Measurements from ENCODE around the gene SPINK1.
A peak's percentile ranks its signal among the peaks of the same experiment; 100 is the strongest.
"Not testable (repeated sequence)": the region's sequence is repeated elsewhere in the genome, so short reads cannot be mapped to it uniquely, and the experiment has no call there.

SPINK1 gene

DNA sequence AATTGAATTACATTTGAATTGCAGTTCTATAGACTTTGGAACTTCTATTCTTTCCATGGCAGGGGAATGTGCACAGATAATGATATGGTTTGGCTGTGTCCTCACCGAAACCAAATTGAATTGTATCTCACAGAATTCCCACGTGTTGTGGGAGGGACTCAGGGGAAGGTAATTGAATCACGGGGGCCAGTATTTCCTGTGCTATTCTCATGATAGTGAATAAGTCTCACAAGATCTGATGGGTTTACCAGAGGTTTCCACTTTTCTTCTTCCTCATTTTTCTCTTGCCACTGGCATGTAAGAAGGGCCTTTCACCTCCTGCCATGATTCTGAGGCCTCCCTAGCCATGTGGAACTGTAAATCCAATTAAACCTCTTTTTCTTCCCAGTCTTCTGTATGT lies 28.3 kb downstream of the SPINK1 start:
- not testable (repeated sequence) for DNase-seq

DNA sequence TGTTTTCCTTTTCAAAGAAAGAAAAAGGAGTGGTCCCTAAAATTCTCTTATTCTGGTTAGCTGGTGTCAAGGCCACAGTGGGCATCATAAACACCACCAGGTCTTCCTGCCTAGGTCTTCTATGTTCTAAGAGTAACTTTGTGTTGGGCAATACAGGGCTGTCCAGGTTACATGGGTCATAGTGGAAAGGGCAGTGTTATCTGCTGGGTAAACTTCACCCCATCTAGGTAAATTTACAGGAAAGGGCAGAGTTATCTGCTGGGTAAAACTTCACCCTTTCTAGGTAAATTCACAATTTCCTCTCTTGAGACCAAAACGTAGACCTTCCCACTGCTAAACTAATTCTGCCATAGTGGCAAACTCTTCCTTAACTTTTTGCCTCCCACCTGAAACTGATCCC lies 30.0 kb downstream of the SPINK1 start:
- DNase-seq = no peak

DNA sequence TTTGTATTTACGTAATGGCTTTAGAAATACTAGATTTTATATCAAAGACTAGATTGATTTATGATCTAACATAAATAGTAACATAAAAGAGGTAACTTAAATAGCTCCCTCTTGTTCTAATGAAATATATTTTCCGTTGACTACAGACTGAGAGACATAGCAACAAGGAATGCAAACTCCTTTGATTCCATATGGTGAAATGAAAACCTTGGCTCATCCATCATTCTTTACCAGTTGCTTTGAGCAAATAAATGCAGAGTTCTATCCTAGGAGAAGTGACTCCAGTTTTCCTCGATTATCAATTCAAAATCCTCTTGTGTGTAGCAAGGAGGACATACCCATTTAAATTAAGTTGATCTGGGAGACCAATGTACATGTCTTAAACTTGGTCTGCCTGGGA lies 31.0 kb downstream of the SPINK1 start:
- DNase-seq = no peak

DNA sequence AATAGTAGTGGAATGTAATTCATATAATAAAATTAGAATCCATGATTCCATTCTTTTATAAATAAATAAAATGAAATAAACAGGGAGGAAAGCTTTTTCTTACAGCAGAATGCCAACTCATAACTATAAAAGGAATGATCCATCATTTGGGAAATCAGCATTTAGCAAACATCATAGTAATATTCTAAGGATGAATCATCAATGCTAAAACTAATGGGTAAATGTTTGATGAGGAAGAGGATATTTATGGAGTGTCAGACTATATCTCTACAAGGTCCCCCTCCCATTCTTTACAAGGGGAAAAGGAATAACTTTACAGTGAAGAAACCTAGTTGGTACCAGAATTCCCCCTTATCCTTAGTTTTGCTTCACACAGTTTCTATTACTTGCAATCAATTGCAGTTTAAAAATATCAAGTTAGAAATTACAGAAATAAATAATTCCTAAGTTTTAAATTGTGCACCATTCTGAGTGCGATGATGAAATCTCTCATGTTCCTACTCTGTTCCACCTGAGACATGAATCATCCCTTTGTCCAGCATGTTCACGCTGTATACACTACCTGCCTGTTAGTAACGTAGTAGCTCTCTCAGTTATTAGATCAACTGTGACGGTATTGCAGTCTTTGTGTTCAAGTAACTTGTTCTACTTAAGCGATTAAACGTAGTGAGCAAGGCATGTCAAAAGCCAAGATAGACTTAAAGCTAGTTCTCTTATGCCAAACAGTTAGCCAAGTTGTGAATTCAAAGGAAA lies 34.7 kb downstream of the SPINK1 start:
- no peak for DNase-seq

DNA sequence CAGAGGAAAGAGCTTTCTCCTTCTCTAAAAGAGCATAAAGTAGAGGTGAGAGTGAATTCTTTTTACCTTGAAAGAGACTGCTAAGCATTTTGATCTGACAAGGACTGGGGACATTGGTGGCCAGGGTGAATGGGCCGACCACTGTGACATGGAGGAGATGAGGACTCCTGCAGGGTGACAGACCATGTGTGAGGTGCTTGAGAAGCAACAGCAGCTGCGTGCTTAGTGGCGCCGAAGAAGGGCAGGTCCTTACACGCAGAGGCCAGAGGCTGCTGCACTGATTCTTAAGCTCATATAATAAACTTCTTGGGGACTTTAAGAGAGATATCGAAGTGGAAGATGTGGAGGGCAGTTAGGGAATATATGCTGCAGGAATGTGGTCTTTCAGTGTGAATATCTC lies 40.3 kb downstream of the SPINK1 start:
- no peak for DNase-seq

DNA sequence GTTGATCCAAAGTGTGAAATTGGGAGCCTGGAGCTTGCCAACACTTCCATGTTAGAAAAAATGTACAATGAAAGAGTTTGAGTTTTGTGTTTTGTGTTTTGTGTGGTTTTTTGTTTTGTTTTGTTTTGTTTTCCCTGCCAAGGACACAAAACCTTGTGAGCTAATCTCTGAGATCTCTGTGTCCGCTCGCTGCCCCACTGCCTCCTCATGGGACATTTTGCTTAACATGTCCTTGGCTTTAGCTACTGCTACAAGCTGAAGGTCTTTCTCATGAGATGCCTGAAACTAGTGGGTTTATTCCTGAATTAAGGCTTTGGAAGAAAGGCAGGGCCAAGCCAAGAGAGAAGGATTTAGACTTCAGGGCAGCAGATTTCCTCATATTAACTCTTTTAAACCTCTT lies 41.7 kb downstream of the SPINK1 start:
- no peak for DNase-seq

DNA sequence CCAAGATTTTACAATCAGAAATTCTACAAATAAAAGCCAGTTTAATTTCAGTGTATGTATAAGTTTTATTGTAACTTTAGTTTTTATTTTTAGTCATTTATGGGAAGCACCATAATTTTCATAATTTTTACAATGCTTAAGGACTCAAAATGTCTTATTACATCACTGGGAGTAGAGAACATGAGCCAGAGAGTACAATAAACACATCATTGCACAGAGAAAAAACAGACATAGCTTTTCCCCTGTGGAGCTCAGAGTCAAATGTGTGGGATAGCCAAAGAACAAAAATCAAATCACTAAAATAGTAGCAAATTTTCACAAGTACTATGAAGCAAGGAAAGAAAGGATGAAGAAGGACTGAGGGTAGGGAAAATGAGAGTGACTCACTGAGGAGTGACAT lies 43.4 kb downstream of the SPINK1 start:
- DNase-seq = no peak

DNA sequence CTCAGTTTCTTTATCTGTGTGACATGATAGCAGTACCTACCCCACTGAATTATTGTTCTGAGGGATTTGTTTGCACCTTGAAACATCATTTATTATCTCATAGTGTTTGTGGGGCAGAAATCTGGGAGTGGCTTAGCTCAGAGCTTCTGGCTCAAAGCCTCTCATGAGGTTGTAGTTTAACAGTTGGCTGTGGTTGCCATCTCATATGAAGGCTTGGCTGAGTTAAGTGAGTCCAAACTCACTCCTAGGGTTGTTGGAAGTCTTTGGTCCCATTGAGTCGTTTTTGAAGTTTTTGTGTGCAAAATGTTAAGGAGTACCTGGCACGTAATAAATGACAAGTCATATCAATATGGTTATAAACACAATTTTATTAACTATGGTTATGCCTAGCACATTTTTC lies 45.3 kb downstream of the SPINK1 start:
- DNase-seq = no peak

DNA sequence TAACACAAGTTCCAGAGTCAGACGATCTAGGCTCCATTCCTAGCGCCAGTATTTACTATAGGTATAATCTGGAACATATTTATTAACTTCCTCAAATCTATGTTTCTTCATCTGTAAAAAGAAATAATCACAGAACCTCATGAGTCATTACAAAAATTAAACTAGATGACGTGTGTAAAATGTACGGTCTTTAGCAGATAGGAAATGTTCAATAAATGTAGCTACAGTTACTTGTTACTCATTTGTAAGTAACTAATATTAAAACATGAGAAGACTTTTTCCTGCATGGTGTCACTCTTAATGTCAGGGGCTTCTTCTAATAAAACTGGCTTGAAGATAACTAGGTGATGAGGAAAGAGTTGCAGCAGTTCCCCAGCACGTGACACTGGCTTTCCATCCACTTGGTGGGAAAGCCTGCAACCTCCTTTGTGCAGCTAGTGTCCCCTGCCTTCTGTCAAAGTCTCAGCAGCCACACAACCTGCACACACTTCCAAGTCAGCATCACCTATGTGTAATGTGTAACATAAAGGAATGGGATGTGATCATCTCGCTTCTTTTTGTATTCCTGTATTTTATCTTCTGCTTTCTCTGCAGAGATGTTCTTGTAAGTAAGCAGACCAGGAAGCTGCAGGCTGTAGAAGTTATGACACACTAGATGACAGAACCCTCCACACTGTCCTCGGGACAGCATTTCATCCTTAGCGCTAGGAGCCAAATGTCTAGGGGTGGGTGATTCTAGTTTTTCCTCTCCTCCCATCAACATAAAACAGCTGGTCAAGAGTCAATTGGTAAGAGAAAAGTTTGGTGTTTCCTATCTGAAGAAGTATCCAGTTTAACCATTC lies 47.1 kb downstream of the SPINK1 start:
- no peak for DNase-seq

DNA sequence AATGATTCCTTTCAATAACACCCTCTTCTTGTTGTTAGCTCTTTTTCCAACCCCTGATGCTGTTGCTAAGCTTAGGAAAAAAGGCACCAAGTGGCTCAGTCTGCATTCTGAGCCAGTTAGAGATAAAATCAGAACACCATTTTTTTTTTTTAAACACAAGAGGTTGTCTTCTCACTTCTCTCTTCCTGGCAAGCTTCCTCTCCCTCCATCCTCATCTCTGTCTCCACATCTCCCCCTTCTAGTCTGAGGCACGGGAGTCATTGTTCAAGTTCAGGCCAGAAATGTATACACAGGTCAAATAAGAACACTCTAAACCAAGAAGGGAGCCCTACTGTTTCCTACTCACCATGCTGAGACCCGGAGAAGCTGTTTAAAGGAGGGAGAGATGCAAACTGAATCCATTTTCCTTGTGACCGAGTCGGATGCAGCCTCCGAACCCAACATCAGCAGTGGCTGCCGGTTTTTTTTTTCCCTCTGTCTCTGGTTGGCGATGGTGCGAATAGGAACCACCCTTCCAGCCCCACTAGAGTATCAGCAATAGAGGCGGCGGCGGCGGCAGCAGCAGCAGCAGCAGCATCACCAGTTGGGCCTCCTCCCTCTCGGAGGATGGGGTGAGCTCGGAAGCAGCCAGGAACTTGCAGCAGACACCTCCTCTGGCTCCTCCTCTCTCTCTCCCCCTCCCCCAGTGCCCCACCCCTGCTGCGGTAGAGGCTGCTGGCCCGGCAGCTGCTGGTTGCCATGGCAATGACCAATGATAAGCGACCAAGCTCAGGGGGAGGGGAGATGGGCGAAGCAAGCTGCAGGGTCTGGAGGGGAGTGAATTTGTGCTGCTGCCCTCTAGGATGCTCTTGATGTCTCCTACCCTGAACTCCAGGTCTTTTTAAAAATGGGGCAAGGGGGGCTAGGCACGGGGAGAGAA lies 49.1 kb downstream of the SPINK1 start, which contains the start of gene JAKMIP2:
Gene JAKMIP2, minus strand, starts transcription at position 619 of the 919 bp plus-strand sequence. CDS start 110,922 bp downstream, outside the sequence.
- DNase-seq = peak; percentile 85

DNA sequence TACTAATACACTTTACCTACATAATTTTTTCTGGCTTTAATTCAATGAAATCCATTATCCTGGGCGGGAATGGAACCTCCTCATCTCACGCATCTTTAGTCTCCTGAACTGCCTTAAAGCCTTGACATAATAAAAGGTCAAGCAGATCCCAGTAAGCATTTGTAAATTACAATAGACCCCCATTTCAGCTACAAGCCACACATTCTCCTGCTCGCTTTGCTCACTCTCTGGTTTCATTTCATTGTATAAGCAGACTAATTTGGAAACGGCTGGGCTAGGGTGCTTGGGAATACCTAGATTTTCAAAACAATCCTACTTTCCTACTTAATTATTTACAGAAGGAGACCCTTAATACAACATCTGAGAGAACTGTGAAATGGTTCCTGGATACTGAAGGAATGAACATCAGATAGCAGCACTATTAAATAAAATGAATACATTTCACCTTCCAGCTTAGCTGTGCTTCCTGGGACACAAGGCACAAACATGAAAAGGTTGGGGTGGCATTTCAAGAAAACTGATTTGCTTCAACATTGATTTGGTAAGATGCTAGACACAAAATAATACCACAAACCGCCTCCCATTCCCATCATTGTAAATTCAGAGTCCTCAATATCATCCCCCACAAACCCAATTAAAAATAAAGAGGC lies 50.4 kb downstream of the SPINK1 start:
- no peak for DNase-seq

DNA sequence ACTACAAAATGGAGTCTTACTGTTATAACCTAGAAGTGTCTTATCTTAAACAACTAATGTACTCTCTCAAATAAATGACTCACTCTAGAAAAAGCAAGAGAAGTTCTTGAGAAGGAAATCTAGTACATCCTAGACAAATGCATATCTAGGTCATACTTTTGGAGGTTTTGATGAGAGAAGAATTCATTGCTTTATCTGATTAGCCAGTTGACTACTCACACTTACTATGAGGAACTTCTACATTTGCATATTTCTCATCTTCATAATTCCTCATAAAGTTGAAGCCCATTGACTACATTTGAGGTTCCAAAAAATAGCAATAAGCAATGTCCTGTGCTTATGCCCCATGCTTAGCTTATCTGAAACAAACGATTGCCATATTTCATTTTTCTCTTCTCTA lies 51.8 kb downstream of the SPINK1 start:
- no peak for DNase-seq

DNA sequence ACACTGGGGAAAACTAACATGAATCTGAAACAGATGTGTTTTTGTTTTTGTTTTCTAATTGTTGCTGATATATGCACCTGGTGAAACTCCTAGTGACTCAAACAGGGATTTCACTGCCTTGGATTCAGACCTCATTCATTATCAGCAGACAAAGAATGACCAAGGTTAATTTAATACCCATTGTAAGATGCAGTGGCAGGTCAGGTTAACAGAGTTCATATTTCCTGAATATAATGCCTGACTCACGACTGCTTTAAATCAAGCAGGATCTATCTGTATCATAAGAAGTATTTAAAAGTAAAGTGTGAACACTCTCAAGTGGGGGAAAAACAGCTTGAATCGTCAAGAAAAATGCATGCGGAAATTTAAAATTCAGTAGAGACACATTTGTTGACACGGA lies 54.5 kb downstream of the SPINK1 start:
- DNase-seq = no peak
